B cell (primary cell): ENCODE data around the gene CCDC7. TPM values are rescaled to one million over a fixed set of nuclear protein-coding genes. Genes with fewer than 3 reads are reported as not detected.

Experiments
- ATAC-seq: fragments of 200-7000 bp; cut with Tn5 transposase; one replicate; pipeline ENCODE4 v1.10.0; 2021; ENCODE audit warnings: low read depth, mild to moderate bottlenecking, moderate number of reproducible peaks, moderate library complexity
- CTCF ChIA-PET: fragments of 350-600 bp; sonication (Branson Sonifier 250); formaldehyde crosslinking; loops from one replicate; lab custom pipeline; 2021; ENCODE audit warnings: antibody characterized with exemption, inconsistent platforms; lab: Charles Lee
- POLR2A ChIA-PET: fragments of 350-600 bp; sonication (Branson Sonifier 250); formaldehyde crosslinking; loops from one replicate; lab custom pipeline; 2021; ENCODE audit warnings: antibody characterized with exemption; lab: Charles Lee
- DNase-seq: peaks from one replicate; pipeline ENCODE4 v3.0.0; 2013
- H2AFZ ChIP-seq: 2 replicates; pipeline ENCODE4 v1.6.1; 2012; ENCODE audit warnings: mild to moderate bottlenecking, low read depth, low read length; ENCODE audit not compliant: insufficient read depth, poor library complexity, severe bottlenecking
- H3K27ac ChIP-seq, 2 donors: 1 replicate in 1 of 2; 2 replicates in 1 of 2; pipeline ENCODE4 v1.5.1; 2012 to 2013; ENCODE audit warnings: low read length in 2 of 2, mild to moderate bottlenecking in 2 of 2, moderate library complexity in 1 of 2
- H3K27me3 ChIP-seq, 4 experiments: fragments of 200-600 bp in 1 of 4; sonication (generic) in 1 of 4; replicated peaks in 1 of 4; 1 replicate in 2 of 4; 2 replicates in 2 of 4; pipeline versions ENCODE4 v1.6.1 to v1.7.0; 2013 to 2016; ENCODE audit warnings: low read length in 3 of 4, mild to moderate bottlenecking in 2 of 4, mixed read lengths in 1 of 4, moderate library complexity in 1 of 4; ENCODE audit not compliant: insufficient read depth in 4 of 4, control insufficient read depth in 3 of 4; ENCODE audit errors: control extremely low read depth in 1 of 4
- H3K36me3 ChIP-seq, 2 experiments: replicated peaks in 1 of 2; 1 replicate in 1 of 2; 2 replicates in 1 of 2; pipeline versions ENCODE4 v1.6.1 to v1.7.1; 2013; ENCODE audit warnings: low read length in 1 of 2; ENCODE audit not compliant: insufficient read depth in 2 of 2, control insufficient read depth in 1 of 2; ENCODE audit errors: control extremely low read depth in 1 of 2, extremely low read depth in 1 of 2
- H3K4me1 ChIP-seq, 2 donors: fragments of 200-600 bp in 1 of 2; sonication (generic) in 1 of 2; 1 replicate in 1 of 2; 2 replicates in 1 of 2; pipeline versions ENCODE4 v1.5.1 to v1.6.1; 2013 to 2017; ENCODE audit warnings: low read length in 2 of 2; ENCODE audit not compliant: control insufficient read depth in 2 of 2, insufficient read depth in 2 of 2
- H3K4me2 ChIP-seq: replicated peaks from 2 replicates; pipeline ENCODE3; 2012; ENCODE audit warnings: mild to moderate bottlenecking, low read depth, low read length; ENCODE audit not compliant: poor library complexity, severe bottlenecking
- H3K4me3 ChIP-seq, 5 experiments: fragments of 200-600 bp in 1 of 5; sonication (generic) in 1 of 5; 1 replicate in 3 of 5; 2 replicates in 2 of 5; pipeline versions ENCODE4 v1.5.1 to v1.7.0; 2011 to 2016; ENCODE audit warnings: low read length in 4 of 5, mild to moderate bottlenecking in 4 of 5, low read depth in 2 of 5, control low read depth in 1 of 5, moderate library complexity in 1 of 5; ENCODE audit not compliant: insufficient read depth in 1 of 5; ENCODE audit errors: control extremely low read depth in 1 of 5, extremely low read depth in 1 of 5
- H3K79me2 ChIP-seq: fragments of 200-600 bp; sonication (generic); one replicate; pipeline ENCODE4 v1.6.0; 2016; ENCODE audit warnings: low read length; ENCODE audit not compliant: control insufficient read depth, insufficient read depth
- H3K9ac ChIP-seq: fragments of 200-600 bp; sonication (generic); 2 replicates; pipeline ENCODE4 v1.6.1; 2017; ENCODE audit warnings: mild to moderate bottlenecking, low read length, moderate library complexity
- H3K9me3 ChIP-seq, 3 donors: one replicate each; pipeline versions ENCODE4 v1.6.1 to v1.7.1; 2013; ENCODE audit warnings: low read length in 2 of 3; ENCODE audit not compliant: control insufficient read depth in 2 of 3, insufficient read depth in 1 of 3; ENCODE audit errors: control extremely low read depth in 1 of 3
- H4K20me1 ChIP-seq: 2 replicates; pipeline ENCODE4 v1.6.0; 2012; ENCODE audit warnings: mild to moderate bottlenecking, low read length; ENCODE audit not compliant: insufficient read depth, control insufficient read depth, poor library complexity, severe bottlenecking
- H3K27ac Mint-ChIP-seq: one replicate; pipeline ENCODE4 v1.8.0; 2021; ENCODE audit warnings: mixed read lengths
- H3K27me3 Mint-ChIP-seq: one replicate; pipeline ENCODE4 v1.8.0; 2021; ENCODE audit warnings: mixed read lengths
- H3K4me1 Mint-ChIP-seq: one replicate; pipeline ENCODE4 v1.8.0; 2021; ENCODE audit warnings: mixed read lengths
- H3K4me3 Mint-ChIP-seq: one replicate; pipeline ENCODE4 v1.8.0; 2021; ENCODE audit warnings: mixed read lengths
- H3K9me3 Mint-ChIP-seq: one replicate; pipeline ENCODE4 v1.8.0; 2022; ENCODE audit warnings: mixed read lengths; ENCODE audit not compliant: insufficient read depth
- CTCF ChIP-seq: fragments of 200-600 bp; IDR thresholded peaks from one replicate; pipeline ENCODE4 v1.8.0; 2022; ENCODE audit warnings: antibody characterized with exemption, mild to moderate bottlenecking
- EZH2 ChIP-seq: IDR thresholded peaks from 2 replicates; pipeline ENCODE4 v1.6.1; 2012; ENCODE audit warnings: borderline replicate concordance, low read depth, mild to moderate bottlenecking, moderate library complexity, low read length; ENCODE audit not compliant: insufficient read depth, poor library complexity, severe bottlenecking
- WGBS: methylation state at CpG from one replicate; pipeline ENCODE4 v1.1.5; 2013; ENCODE audit warnings: missing lambda C conversion rate; ENCODE audit not compliant: insufficient coverage; 5-methylcytosine and 5-hydroxymethylcytosine counted together
- intact Hi-C: fragments of 100-400 bp; cut with micrococcal nuclease; formaldehyde crosslinking; loops from one replicate; pipeline ENCODE4 v1.10.0; 2022
- polyA plus RNA-seq: library from polyadenylated mRNA; depleted of rRNA; stranded (reverse); fragments of >200 nt; gene quantifications from 2 replicates; pipeline ENCODE4 v1.2.3, GENCODE V29; 2012
- total RNA-seq, 2 donors: library from RNA; stranded (reverse); fragments of 120-200 nt in 1 of 2; gene quantifications; 1 replicate in 1 of 2; 2 replicates in 1 of 2; pipeline versions ENCODE4 v1.2.3 to v1.2.4, GENCODE V29; 2013 to 2022

Gene CCDC7
- total and polyA plus RNA-seq, 2 donors (not counting 1 experiment from before 2014, with no cell fraction given) = 2.6 to 26.6 TPM

DNA sequence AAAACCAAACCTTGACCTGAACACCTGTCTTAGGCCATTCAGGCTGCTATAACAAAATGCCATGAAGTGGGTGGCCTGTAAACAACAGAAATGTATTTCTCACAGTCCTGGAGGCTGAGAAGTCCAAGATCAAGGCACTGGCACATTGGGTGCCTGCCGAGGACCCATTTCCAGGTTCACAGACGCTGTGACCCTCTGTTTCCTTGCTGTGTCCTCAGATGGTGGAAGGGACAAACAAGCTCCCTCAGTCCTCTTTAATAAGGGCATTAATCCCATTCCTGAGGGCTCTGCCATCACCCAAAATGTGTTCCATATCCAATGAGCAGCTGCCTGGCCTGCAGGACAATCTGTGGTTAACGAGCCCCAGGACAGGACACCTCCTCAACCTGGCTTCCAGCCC lies 444.5 kb downstream of the CCDC7 start:
- Mint-ChIP-seq H3K4me1 (no peaks in the 10 kb centered on the region), H3K27me3 (no peaks in the 10 kb centered on the region), H3K27ac (no peak overlapping the region), H3K4me3 (no peak overlapping the region), H3K9me3 (no peaks in the 10 kb centered on the region)
- H3K4me2 ChIP-seq = no peak overlapping the region
- H2AFZ ChIP-seq = no peak overlapping the region
- no peaks in the 10 kb centered on the region for H4K20me1 ChIP-seq
- TF ChIP-seq CTCF = no peak
- no peak for TF ChIP-seq EZH2
- ATAC-seq (no peak), DNase-seq (no peak)
- WGBS = 96% methylated on average over 2 of the region's 3 CpGs
- H3K9ac ChIP-seq = no peak overlapping the region
- no peaks in the 10 kb centered on the region for H3K4me1 ChIP-seq
- CTCF ChIA-PET = no interaction called here
- no peak overlapping the region for H3K27ac ChIP-seq
- no peaks in the 10 kb centered on the region for H3K79me2 ChIP-seq
- no peaks in the 10 kb centered on the region for H3K36me3 ChIP-seq
- intact Hi-C loops = no loop called here
- no peaks in the 10 kb centered on the region for H3K9me3 ChIP-seq
- POLR2A ChIA-PET = no interaction called here
- no peaks in the 10 kb centered on the region for H3K27me3 ChIP-seq
- no peak overlapping the region for H3K4me3 ChIP-seq

GRCh38 chr10:32891261-32891660 lies 445.3 kb downstream of the CCDC7 start:
- intact Hi-C loops = no loop called here

More at GRCh38 chr10:32891261-32891660, 445.3 kb downstream of the CCDC7 start:
- Mint-ChIP-seq H3K9me3 (no peaks in the 10 kb centered on the region), H3K4me1 (no peaks in the 10 kb centered on the region), H3K27me3 (no peaks in the 10 kb centered on the region), H3K27ac (no peak overlapping the region), H3K4me3 (no peak overlapping the region)
- no peak for DNase-seq
- H3K9me3 ChIP-seq = no peaks in the 10 kb centered on the region
- H3K4me2 ChIP-seq = no peak overlapping the region
- H3K79me2 ChIP-seq = no peaks in the 10 kb centered on the region
- no peaks in the 10 kb centered on the region for H3K36me3 ChIP-seq
- H4K20me1 ChIP-seq = no peaks in the 10 kb centered on the region
- H3K4me1 ChIP-seq = no peaks in the 10 kb centered on the region
- ATAC-seq = no peak
- POLR2A ChIA-PET = no interaction called here
- no peak overlapping the region for H3K4me3 ChIP-seq
- H3K9ac ChIP-seq = no peak overlapping the region
- no peak overlapping the region for H2AFZ ChIP-seq
- CTCF ChIA-PET = no interaction called here
- TF ChIP-seq EZH2 (no peak), CTCF (no peak)
- no peaks in the 10 kb centered on the region for H3K27me3 ChIP-seq
- H3K27ac ChIP-seq = no peak overlapping the region
- WGBS = 93% methylated on average over 4 of the region's 8 CpGs
